ENCODE data around the gene CYP2W1.

- TF ChIP-seq CTCF (IDR thresholded peaks at IDR 0.05 in 4 of 5, conservative IDR thresholded peaks at IDR 0.05 in 1 of 5) (no peak), POLR2A (IDR thresholded peaks at IDR 0.05) (no peak)
Observed at GRCh38 chr7:1021366-1021765, 38.4 kb downstream of the CYP2W1 start.

Measured in gastrocnemius medialis (tissue), 4 donors.